Raji (cell line): ENCODE results near the gene LSAMP.

ENCODE experiments used
- POLR2A ChIP-seq: IDR thresholded peaks from 2 replicates; pipeline ENCODE4 v1.6.1; 2011; ENCODE audit warnings: low read depth, low read length, control low read depth; ENCODE audit not compliant: insufficient read depth

LSAMP gene

DNA sequence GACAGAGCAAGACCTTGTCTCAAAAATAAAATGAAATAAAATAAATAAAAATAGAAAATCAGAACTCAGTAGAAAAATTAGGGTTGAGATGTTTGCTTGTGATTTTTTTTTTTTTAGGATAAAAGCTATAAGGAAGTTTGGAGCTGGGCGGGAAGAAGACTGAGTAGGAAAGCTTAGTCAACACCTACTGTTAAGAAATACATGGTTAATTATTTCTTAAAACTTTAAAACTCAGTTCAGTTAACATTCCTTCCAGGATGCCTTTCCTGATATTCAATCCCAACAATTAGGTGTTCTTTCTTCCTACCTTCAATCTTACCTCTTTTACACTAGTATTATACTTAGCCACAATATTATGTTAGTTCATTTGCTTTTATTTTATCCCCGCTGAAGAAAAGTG lies 246.2 kb downstream of the LSAMP start:
- no peak for TF ChIP-seq POLR2A

DNA sequence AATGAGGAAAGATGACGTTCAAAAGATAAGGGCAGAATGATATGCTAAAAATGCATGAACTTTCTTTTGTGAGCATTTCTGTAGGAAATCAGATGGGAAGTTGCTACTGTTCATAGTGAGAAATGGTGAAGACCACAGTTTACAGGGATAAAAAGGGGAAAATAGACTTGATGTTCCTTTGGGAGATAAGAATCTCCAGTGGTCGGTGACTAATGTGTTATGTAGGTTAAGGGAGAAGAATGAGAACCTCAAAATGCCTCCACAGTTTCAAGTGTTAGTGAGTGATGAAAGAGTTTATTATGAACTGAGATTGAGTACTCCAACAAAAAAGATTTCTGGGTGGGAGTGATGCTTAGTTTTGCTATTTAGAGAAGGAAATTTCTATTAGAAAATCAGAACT lies 247.2 kb downstream of the LSAMP start:
- TF ChIP-seq POLR2A, result no peak

DNA sequence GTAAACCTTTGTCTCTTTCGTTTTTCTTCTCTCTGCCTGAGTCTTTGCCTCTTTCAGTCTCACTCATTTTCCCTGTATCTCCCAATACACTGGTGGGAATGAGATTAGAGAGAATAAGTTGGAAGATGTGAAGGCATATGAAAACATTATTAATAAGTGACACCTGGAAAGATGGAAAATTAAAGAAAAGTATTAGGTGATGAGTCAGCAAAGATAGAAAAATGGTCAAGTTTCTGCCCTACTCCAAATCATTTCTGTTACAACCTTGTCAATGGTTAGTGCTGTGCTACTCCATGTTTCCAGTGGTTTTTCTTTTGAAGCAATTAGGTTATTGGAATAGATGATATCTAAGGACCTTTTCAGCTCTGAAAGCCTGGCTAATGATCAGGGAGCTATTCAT lies 252.8 kb downstream of the LSAMP start:
- TF ChIP-seq POLR2A, result no peak

DNA sequence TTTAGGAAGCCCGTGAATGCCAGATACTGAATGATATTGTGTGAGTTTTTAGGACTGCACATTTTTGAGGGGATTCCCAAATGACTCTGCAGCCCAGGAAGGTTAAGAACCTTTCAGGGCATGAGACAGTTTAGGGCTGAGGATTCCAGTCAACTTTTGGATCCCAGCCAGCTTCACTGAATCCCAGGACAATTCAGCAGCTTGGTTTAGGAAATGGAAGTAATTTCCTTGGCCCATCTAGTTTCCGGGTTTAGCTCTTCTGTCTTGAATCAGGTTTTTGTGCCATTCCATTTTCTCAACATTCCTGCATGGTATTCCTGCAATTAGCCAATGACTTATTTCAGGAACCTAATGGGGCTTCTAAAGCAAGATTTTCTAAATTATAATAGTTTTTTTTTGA lies 253.9 kb downstream of the LSAMP start:
- TF ChIP-seq POLR2A, result no peak

DNA sequence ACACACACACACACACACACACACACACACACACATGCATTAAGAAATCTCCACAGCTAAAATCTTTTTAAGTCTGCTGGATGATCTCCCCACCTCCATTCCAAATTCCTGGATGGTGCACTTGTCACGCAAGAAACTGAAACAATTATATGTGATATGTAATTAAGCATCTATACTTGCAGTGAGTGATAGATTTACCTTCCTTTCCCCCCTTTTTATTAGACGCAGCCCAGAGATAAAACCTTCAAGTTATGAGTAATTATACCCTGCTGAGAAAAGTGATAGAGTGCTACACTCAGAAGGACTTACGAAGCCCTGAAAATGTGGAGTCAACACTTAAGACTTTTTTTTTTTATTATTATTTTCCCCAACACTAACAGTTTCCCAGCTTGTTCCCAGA lies 255.2 kb downstream of the LSAMP start:
- no peak for TF ChIP-seq POLR2A

DNA sequence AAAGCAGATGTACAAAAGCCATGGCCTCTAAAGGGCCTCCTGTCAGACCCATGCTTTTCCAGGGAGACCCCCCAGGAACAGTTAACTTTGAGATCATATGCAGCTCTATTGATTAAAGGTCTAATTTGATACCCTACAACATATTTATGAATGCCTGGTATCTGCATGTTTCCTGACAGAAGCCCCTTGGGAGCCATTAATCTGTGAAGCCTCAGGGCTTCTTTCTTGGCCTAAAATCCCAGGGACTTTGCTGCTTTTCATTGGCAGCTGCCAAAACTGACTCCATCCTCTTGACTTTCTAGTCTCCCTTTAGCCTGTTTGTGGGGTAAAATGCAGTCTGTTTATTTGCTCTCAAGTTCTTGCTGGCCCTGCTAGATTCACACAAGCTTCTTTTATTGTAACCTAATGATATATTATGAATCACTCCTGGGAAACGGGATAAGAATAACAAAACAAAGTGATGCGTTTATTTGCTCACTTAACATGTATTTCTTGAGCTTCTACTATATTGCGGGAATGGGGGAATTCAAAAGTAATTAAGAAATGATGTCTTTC lies 257.0 kb downstream of the LSAMP start:
- TF ChIP-seq POLR2A, result no peak

DNA sequence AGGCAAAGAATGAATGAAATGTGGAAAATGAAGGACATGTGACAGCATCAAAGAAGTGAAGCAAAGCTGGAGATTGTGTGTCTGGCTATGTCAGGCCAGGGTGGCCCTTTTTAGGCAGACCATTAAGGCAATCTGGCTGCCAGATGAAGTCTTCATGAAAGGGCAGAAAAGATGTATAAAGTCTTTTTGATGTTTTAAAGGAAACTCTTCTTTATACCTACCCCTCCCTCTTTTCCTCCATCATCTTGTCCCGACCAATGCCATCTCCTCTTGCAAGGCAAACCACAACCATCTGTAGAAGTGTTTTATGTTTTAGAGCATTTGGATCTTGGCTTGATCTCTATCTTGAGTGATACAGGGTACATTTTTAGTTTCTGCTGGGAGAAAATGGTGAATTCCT lies 259.2 kb downstream of the LSAMP start:
- TF ChIP-seq POLR2A, result no peak

DNA sequence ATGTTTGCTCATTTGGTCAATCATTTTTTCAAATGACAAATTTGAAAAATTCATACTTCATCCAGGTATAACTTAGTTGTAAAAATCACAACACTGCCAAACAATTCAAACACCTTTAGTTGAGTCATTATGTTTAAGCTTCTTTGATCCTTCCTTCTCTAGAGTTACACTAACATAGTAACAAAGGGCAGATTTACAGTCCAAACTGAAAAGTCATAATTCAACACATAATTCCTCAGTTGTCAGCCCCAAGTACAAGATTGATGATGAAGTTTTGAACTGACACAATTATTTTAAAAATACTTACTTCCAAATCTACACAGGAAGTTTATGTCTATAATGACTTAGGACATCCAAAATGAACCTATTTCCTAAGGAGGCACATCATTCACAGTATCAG lies 264.1 kb downstream of the LSAMP start:
- no peak for TF ChIP-seq POLR2A

DNA sequence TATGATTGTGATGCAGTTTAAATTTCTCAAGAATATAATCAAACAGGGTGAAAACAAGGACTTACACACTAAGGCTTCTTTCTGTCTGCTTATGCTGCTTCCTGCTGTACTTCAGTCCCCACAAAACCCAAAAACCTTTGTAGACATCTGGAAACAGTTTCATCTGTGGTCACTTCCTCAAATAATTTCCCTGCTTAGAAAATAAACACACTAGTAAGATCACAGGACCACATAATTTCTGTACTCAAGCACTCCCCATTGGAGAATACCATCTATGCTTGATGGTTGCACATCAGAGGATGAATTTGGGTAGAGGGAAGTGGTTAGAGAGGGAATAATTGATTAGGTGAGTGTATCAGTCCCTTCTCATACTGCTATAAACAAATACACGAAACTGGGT lies 266.2 kb downstream of the LSAMP start:
- no peak for TF ChIP-seq POLR2A

DNA sequence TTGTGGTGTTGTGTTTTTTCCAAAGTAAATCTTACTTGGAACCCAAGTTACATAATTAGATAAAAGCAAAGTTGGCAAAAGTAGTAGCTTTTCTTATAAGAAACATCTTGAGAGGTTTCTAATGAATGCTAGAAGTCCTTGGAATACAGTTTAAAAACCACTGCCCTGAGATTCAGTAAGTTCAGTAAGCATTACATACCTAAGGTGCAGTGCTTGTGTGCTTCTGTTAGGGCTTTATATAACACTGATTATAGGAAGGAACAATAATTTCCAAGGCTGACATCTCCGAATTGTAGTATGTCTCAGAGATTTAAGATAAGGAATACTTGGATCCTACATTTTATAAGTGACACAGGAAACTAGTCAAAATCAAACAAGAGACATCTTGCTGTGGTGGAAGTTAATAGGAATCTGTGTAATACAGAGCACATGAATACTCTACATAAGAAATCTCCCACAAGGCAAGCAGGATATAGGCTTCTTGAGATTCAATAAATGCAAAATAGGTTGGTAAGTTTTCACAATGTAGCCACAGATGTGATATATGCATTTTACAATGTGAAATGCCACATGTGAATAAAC lies 268.2 kb downstream of the LSAMP start:
- TF ChIP-seq POLR2A, result no peak

DNA sequence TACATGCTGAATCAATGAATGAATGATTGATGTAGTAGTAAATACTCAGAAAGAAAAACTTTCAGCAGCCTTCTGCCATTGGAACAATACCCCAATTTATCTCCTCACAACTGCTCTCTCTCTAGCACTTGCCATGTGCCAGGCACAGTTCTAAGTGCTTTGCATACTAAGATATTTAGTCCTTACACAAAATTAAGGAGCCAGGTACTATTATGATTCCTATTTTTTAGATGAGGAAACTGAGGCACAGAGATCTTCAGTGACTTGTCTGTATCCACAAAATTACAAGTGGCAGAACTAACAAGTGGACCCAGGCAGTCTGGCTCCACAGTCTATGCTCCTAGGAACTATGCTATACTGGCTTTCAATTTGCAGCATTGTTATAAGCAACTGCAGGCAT lies 279.2 kb downstream of the LSAMP start:
- no peak for TF ChIP-seq POLR2A

DNA sequence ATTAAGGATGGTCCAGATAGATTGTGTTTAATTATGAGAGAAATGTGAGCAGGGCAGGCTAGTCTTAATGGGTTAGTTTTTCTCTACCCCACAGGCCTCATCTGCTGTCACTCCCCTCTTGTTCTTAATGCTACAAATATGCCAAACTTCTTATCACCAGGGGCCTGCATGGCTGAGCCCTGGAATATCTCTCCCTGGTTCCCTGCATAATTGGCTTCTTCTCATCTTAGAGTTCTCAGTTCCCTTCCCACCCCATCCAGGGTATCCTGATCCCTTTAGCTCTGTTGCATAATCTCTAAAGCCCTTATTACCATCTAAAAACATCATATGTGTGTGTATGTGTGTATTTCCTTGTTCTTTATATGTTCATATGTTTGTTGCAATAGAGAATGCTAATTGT lies 279.6 kb downstream of the LSAMP start:
- no peak for TF ChIP-seq POLR2A

DNA sequence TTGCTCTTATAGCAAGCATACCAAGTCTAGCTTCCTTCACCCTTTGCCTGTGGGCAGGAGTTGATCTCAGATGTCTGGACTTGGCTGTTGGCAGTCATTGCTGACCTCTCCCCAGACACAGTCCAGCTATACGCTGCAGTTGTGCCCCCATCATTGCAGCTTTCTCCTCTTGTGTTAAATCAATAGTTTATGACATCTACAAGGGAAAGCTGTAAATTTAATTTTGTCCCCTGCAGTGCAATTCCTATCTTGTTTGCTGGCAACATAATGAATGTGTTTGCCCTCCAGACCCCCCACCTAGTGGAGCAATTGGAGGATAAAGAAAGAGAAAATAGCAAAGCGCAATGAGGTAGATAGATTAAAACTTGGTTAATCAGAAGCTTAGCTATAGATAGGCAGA lies 280.2 kb downstream of the LSAMP start:
- TF ChIP-seq POLR2A, result no peak

DNA sequence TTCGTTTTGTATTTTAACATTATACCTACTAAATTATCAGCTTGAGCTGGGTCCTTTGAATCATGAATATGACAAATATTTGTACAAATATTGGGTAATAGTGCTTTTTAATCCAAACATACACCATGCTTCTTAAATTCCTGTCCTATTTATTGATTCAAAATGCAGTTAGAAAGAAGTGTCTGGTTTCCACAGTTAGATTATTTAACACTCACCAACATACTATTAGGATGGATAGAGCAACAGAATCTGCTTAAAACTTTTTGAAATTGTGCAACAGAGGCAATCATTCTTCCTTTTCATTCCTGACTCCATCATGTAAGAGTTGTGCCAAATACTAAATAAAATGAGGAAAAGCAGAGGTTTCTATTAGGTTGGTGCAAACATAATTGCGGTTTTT lies 281.2 kb downstream of the LSAMP start:
- no peak for TF ChIP-seq POLR2A

DNA sequence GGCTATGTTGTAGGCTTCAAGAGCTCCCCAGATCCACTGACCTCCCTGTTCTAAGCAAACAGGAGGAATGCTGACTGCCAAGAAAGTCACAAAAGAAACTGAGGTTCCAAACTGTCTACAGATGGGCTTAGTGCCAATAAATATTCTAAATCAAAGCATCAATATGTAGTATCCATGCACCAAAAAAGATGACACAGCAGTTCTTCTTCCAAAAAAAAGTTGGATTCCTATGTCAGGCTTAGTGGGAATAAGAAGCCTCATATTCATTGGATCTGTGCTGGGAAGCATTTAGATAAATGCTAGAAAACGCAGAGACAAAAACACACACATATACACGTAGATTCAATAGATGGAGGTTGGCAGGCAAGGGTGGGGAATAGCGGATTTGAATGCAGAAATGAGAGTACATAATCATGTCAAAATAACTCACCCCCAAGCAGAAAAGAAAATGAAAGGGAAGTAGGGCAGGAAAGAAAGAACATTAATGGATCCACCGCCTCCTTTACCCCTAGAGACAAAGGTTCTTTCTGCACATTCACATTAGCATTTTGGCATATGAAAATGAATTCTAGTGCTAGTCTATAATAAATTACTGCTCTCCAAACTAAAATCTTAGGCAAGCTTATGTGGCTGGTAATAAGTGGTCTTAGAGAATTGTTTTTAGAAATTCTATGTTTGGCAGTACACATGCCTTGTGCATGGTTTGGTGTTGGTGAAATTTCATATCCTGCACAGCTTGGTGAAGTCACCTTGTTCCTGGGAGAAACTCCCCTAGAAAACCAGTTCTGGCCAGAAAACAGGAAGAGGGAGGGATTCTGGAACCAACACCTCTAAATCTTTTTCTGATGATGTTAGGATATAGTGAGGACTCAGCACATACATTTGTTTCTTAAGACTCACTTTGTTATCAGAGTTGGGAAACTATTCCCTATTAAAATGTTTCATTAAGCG lies 283.4 kb downstream of the LSAMP start:
- no peak for TF ChIP-seq POLR2A

DNA sequence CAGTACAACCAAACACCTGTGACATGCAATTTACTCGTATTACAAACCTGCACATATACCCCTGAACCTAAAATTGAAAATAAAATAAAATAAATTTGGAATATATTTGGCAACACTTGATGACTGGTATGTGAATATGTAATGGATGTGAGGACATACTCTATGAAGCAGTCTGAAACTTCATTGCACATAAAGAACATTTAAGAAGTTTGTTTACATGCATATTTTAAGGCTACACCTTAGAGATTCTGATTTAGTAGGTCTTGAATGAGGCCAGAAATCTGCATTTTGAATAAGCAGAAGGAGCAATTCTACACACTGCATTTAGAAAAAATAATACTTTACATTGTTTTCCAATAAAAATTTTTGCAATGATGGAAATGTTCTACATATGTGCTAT lies 284.7 kb downstream of the LSAMP start:
- TF ChIP-seq POLR2A, result no peak
